Stimulated activated CD8-positive, alpha-beta memory T cell treated with anti-CD3 and anti-CD28 coated beads, Interleukin-2, amount 100 ng/mL, for 48 hours (primary cell): ENCODE data around the gene CAMKK1.
A peak's percentile ranks its signal among the peaks of the same experiment; 100 is the strongest.
"Not testable (repeated sequence)": the region's sequence is repeated elsewhere in the genome, so short reads cannot be mapped to it uniquely, and the experiment has no call there.

Experiments
- DNase-seq, 2 donors: peaks; one replicate each; pipeline ENCODE4 v3.0.0-alpha.2; 2020; ENCODE audit warnings: low read depth in 2 of 2

Gene CAMKK1

GRCh38 chr17:3846437-3847164 is 46.3 kb downstream of the CAMKK1 start:
- DNase-seq: no peak

GRCh38 chr17:3845621-3846436 is 47.0 kb downstream of the CAMKK1 start, which contains the start of gene NCBP3:
TSS of gene NCBP3 (minus strand) at chr17:3846246. CDS start at chr17:3846223, 23 bp downstream.
- peak; percentile 84 to 91 for DNase-seq

GRCh38 chr17:3845291-3845620 is 47.6 kb downstream of the CAMKK1 start:
- peak; percentile 8 to 33 for DNase-seq

- DNase-seq: not testable (repeated sequence)
Observed at GRCh38 chr17:3844556-3844955, 48.3 kb downstream of the CAMKK1 start.

GRCh38 chr17:3843935-3844516 is 48.8 kb downstream of the CAMKK1 start:
- peak; percentile 17 to 28 for DNase-seq

GRCh38 chr17:3838206-3838605 is 54.6 kb downstream of the CAMKK1 start:
- no peak for DNase-seq

- no peak for DNase-seq
Observed at GRCh38 chr17:3836551-3836950, 56.3 kb downstream of the CAMKK1 start.

- no peak for DNase-seq
Observed at GRCh38 chr17:3835410-3836229, 57.2 kb downstream of the CAMKK1 start.

- DNase-seq: no peak
Observed at GRCh38 chr17:3834811-3835210, 58.0 kb downstream of the CAMKK1 start.

- no peak for DNase-seq
Observed at GRCh38 chr17:3828852-3829232, 64.0 kb downstream of the CAMKK1 start.

GRCh38 chr17:3828151-3828851 is 64.6 kb downstream of the CAMKK1 start:
- no peak for DNase-seq

GRCh38 chr17:3827124-3827773 is 65.6 kb downstream of the CAMKK1 start:
- peak; percentile 39 to 44 for DNase-seq

GRCh38 chr17:3826191-3826590 is 66.7 kb downstream of the CAMKK1 start:
- DNase-seq: no peak

- DNase-seq: no peak
Observed at GRCh38 chr17:3821101-3821500, 71.8 kb downstream of the CAMKK1 start.

GRCh38 chr17:3818786-3819185 is 74.1 kb downstream of the CAMKK1 start:
- no peak for DNase-seq

- no peak for DNase-seq
Observed at GRCh38 chr17:3817851-3818605, 74.8 kb downstream of the CAMKK1 start.

GRCh38 chr17:3815925-3816324 is 76.9 kb downstream of the CAMKK1 start:
- DNase-seq: no peak

GRCh38 chr17:3815122-3815521 is 77.7 kb downstream of the CAMKK1 start:
- DNase-seq: no peak

- DNase-seq: no peak
Observed at GRCh38 chr17:3814361-3814760, 78.5 kb downstream of the CAMKK1 start.

- no peak for DNase-seq
Observed at GRCh38 chr17:3813171-3813570, 79.7 kb downstream of the CAMKK1 start.
